ENCODE data around the gene RPL14. TPM values are rescaled to one million over a fixed set of nuclear protein-coding genes. Genes with fewer than 3 reads are reported as not detected.

RPL14 gene
- total and polyA plus RNA-seq, 2 of the 13 experiments (the other 11 are each of a cell fraction or from before 2014, with no cell fraction given): 502 to 1,291 TPM

GRCh38 chr3:40452876-40453730 lies 4.0 kb upstream of the RPL14 start (continued):
- TF ChIP-seq FIP1L1 (IDR thresholded peaks at IDR 0.05; ENCODE audit: borderline replicate concordance, insufficient read depth, low read depth, low read length): no peak
- no peak for TF ChIP-seq USF2 (IDR thresholded peaks at IDR 0.05; ENCODE audit: low read depth, low read length)
- TF ChIP-seq USF2 (CRISPR knock-in tag; IDR thresholded peaks at IDR 0.05; ENCODE audit: borderline replicate concordance): peak; percentile 36; the same call in 1 of the 2 replicates
- no peak for TF ChIP-seq SKIL (CRISPR knock-in tag; IDR thresholded peaks at IDR 0.05; ENCODE audit: borderline replicate concordance)
- TF ChIP-seq AHR (CRISPR knock-in tag; IDR thresholded peaks at IDR 0.05): 0 out of 2 replicates have a peak, but pooled peaks have one; percentile 46
- TF ChIP-seq THAP7 (CRISPR knock-in tag; IDR thresholded peaks at IDR 0.05): peak; percentile 93; the same call in 1 of the 2 replicates
- peak; percentile 85 for TF ChIP-seq SP2 (CRISPR knock-in tag; IDR thresholded peaks at IDR 0.05)
- TF ChIP-seq SP140L (CRISPR knock-in tag; IDR thresholded peaks at IDR 0.05; ENCODE audit: borderline replicate concordance): no peak
- TF ChIP-seq E2F2 (CRISPR knock-in tag; IDR thresholded peaks at IDR 0.05; ENCODE audit: borderline replicate concordance): no peak
- 0 out of 2 replicates have a peak, but pooled peaks have one; percentile 16 for TF ChIP-seq ZNF343 (CRISPR knock-in tag; IDR thresholded peaks at IDR 0.05)
- no peak for TF ChIP-seq ZBTB43 (CRISPR knock-in tag; conservative IDR thresholded peaks at IDR 0.05)
- TF ChIP-seq ZNF547 (CRISPR knock-in tag; IDR thresholded peaks at IDR 0.05): 0 out of 2 replicates have a peak, but pooled peaks have one; percentile 35
- peak; percentile 91 for TF ChIP-seq THAP11 (CRISPR knock-in tag; IDR thresholded peaks at IDR 0.05)
- peak; percentile 27; the same call in 1 of the 2 replicates for TF ChIP-seq BHLHE40 (IDR thresholded peaks at IDR 0.05; ENCODE audit: low read length)
- TF ChIP-seq ZNF580 (CRISPR knock-in tag; IDR thresholded peaks at IDR 0.05; ENCODE audit: borderline replicate concordance, low read depth): peak; percentile 52
- TF ChIP-seq ZBTB4 (CRISPR knock-in tag; IDR thresholded peaks at IDR 0.05; ENCODE audit: borderline replicate concordance): peak; percentile 66; the same call in 1 of the 2 replicates
